Right lobe of liver (tissue), 6 donors: ENCODE results near the gene TSC22D1. TPM values are rescaled to one million over a fixed set of nuclear protein-coding genes. Genes with fewer than 3 reads are reported as not detected.

Experiments
- ATAC-seq, 4 donors: fragments of 200-7000 bp; cut with Tn5 transposase; one replicate each; pipeline ENCODE4 v1.9.1; 2020; ENCODE audit warnings: mild to moderate bottlenecking in 4 of 4, moderate library complexity in 4 of 4
- DNase-seq, 3 donors: peaks; one replicate each; pipeline ENCODE4 v3.0.0-alpha.2; 2020
- H3K27ac ChIP-seq, 3 donors: fragments of 200-600 bp; one replicate each; pipeline ENCODE4 v1.8.0; 2022
- H3K27me3 ChIP-seq, 2 donors: fragments of 200-600 bp; one replicate each; pipeline ENCODE4 v1.8.0; 2022
- H3K36me3 ChIP-seq, 4 donors: fragments of 200-600 bp; sonication (generic) in 1 of 4; one replicate each; pipeline versions ENCODE4 v1.5.1 to v1.8.0; 2017 to 2022; ENCODE audit warnings: control low read depth in 1 of 4
- H3K4me1 ChIP-seq, 4 donors: fragments of 200-600 bp; sonication (generic) in 1 of 4; one replicate each; pipeline versions ENCODE4 v1.5.1 to v1.8.0; 2017 to 2022; ENCODE audit warnings: control low read depth in 1 of 4
- H3K4me3 ChIP-seq, 3 donors: fragments of 200-600 bp; one replicate each; pipeline ENCODE4 v1.8.0; 2022
- H3K9me3 ChIP-seq, 4 donors: fragments of 200-600 bp; sonication (generic) in 1 of 4; one replicate each; pipeline versions ENCODE4 v1.5.1 to v1.8.0; 2017 to 2022; ENCODE audit warnings: control low read depth in 1 of 4
- POLR2A ChIP-seq: fragments of 450-650 bp; IDR thresholded peaks from one replicate; pipeline ENCODE4 v1.6.1; 2017; ENCODE audit warnings: antibody characterized with exemption, mild to moderate bottlenecking
- WGBS: methylation state at CpG from one replicate; pipeline ENCODE4 v1.1.6; 2018; ENCODE audit warnings: low coverage, low lambda C conversion rate; ENCODE audit not compliant: insufficient coverage; ENCODE audit errors: missing lambda C conversion rate; 5-methylcytosine and 5-hydroxymethylcytosine counted together
- intact Hi-C, 2 donors: fragments of 100-400 bp; cut with DNase I; formaldehyde crosslinking; loops; one replicate each; pipeline versions ENCODE4 v1.11.2 to v1.14.1; 2022
- total RNA-seq, 6 experiments: library from RNA; depleted of rRNA in 2 of 6; stranded (reverse); fragments of >200 nt in 2 of 6; fragmentation: NEBNext Ultra II Directional in 3 of 6; extraction: Animal tissue kit (Norgen Biotek cat#: 25700) in 3 of 6; gene quantifications; one replicate each; pipeline versions ENCODE4 v1.1.0 to v1.2.4, GENCODE V29; 2016 to 2023
- TF ChIP-seq, protein P1 (sequence below), 4 donors: fragments of 200-600 bp in 3 of 4; fragments of 450-650 bp in 1 of 4; IDR thresholded peaks; one replicate each; pipeline versions ENCODE4 v1.5.1 to v1.8.0; 2016 to 2022; ENCODE audit warnings: antibody characterized with exemption in 4 of 4, mild to moderate bottlenecking in 2 of 4
- donor health status: DM: no; HTN: yes; CAD: no.
- donor health status: DM: no; HTN: no; CAD: no.
- donor health status: DM: no; HTN: no; CAD: no.
- donor health status: DM: no; HTN: yes; CAD: no.
- donor health status: DM: no; HTN: yes; CAD: no.

Gene TSC22D1
- total RNA-seq, 6 experiments from 2014 or later, result 21.2 to 44.4 (median 27.9) TPM

- H3K27me3 ChIP-seq, result no peaks in the 10 kb centered on the region
- intact Hi-C loops, result no loop called here
- no peak overlapping the region for H3K27ac ChIP-seq
- H3K4me3 ChIP-seq, result no peak overlapping the region
- no peak for TF ChIP-seq POLR2A
- TF ChIP-seq, protein P1, sequence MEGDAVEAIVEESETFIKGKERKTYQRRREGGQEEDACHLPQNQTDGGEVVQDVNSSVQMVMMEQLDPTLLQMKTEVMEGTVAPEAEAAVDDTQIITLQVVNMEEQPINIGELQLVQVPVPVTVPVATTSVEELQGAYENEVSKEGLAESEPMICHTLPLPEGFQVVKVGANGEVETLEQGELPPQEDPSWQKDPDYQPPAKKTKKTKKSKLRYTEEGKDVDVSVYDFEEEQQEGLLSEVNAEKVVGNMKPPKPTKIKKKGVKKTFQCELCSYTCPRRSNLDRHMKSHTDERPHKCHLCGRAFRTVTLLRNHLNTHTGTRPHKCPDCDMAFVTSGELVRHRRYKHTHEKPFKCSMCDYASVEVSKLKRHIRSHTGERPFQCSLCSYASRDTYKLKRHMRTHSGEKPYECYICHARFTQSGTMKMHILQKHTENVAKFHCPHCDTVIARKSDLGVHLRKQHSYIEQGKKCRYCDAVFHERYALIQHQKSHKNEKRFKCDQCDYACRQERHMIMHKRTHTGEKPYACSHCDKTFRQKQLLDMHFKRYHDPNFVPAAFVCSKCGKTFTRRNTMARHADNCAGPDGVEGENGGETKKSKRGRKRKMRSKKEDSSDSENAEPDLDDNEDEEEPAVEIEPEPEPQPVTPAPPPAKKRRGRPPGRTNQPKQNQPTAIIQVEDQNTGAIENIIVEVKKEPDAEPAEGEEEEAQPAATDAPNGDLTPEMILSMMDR (IDR thresholded peaks at IDR 0.05), result no peak
- WGBS, result 83% methylated on average over 3 of the region's 4 CpGs
- H3K4me1 ChIP-seq, result peaks cover 0 to 35% (median 12%) of the 10 kb centered on the region in 4 donors
- H3K9me3 ChIP-seq, result no peaks in the 10 kb centered on the region
- no peaks in the 10 kb centered on the region for H3K36me3 ChIP-seq
- no peak for DNase-seq
- no peak for ATAC-seq
These were observed 187.0 kb downstream of the TSC22D1 start for GRCh38 chr13:44389060-44389666.

DNA sequence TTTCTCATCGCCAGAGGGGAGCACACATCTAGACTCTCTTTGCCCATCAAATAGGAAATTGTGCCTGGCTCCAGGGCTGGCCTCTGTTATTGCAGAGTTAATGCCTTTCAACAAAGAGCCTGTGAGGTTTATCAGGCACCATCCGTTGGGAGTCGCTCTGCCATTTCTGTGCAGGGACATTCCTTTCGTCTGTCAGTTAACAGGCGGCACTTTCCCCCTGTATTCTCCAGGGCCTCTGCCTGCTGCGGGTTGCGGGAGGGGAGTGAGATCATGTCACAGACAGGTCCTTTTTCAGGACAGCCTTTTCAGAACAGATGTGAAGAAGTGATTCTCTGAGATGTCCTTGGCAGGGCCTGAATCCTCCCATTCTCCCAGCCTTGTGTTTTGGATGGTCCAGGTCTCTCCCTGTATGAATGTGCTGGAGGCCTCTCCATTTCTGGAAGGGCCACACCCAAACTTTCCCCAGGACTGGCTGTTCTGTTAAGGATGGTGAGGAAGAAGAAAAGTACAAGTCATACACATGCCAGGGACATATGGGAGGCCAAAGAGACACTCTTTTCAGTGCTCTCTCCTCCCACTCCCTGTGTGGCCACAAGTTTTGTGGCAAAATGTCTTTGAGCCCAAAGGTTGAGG is 187.6 kb downstream of the TSC22D1 start:
- Histone ChIP-seq H3K27me3 (no peaks in the 10 kb centered on the region), H3K4me3 (no peak overlapping the region), H3K4me1 (peaks cover 0 to 35% (median 11%) of the 10 kb centered on the region in 4 donors), H3K27ac (no peak overlapping the region), H3K36me3 (no peaks in the 10 kb centered on the region), H3K9me3 (no peaks in the 10 kb centered on the region)
- DNase-seq, result no peak
- TF ChIP-seq POLR2A, result no peak
- TF ChIP-seq, protein P1 (IDR thresholded peaks at IDR 0.05), result no peak
- no peak for ATAC-seq
- WGBS, result 80% methylated on average over 7 of the region's 7 CpGs
- intact Hi-C loops, result no loop called here

DNA sequence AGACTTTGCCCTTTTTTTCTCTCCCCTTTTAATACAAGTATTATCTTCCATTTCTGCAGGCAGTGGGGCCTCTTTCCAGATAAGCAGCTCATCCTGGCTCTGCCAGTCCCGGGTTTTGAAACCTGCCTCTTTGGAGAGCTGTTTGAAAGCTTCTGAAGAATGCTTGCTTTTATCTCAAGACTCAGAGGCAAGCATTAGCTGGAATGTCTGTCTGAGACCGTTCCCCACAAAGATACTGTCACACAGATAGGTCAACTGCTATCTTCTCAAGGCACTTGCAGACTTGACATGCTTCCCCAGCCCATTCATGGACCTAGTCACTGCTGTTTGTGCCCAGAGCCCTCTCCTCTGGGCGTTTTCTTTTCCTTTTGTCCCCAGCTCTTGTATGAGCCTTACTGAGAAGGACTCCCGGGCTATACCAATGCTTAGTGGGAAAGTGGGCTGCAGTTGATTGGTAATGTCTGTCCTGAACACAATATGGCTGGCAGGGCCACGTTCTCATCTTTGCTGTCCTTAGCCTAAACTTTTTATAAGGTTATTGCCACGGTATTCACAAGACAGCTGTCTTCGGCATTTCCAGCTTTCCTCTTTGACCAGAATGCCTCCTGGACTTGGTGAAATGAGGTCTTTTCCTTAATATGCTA is 189.1 kb downstream of the TSC22D1 start:
- H3K4me1 ChIP-seq, result peaks cover 0 to 29% (median 8%) of the 10 kb centered on the region in 4 donors
- no peak for TF ChIP-seq POLR2A
- TF ChIP-seq, protein P1 (IDR thresholded peaks at IDR 0.05), result no peak
- intact Hi-C loops, result no loop called here

DNA sequence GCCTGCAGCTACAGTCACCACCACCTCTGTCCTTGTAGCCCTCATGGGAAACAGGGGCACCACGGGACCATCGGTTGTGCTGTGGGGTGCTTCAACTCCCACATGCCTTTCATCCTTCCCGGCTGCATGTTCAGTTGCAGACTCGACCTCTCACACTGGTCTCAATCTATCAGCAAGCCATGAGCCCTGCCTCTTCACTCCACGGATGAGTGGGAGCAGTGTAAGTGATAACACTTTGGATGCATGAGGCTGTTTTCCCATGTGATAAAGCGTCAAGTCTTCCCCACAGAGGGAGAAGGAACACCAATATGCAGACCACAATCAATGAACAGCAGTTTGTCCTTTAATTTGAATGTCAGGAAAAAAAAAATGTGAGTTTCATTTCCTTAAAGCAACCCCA is 190.3 kb downstream of the TSC22D1 start:
- no peaks in the 10 kb centered on the region for H3K36me3 ChIP-seq
- no peaks in the 10 kb centered on the region for H3K9me3 ChIP-seq
- intact Hi-C loops, result no loop called here
- H3K4me1 ChIP-seq, result peaks cover 0 to 29% (median 8%) of the 10 kb centered on the region in 4 donors
- no peak overlapping the region for H3K4me3 ChIP-seq
- no peak for DNase-seq
- peak in 1 of 4 donors; percentile 30 for ATAC-seq
- H3K27ac ChIP-seq, result peak overlapping the region in 2 of 3 donors; percentile 9 to 82
- no peaks in the 10 kb centered on the region for H3K27me3 ChIP-seq
- no peak for TF ChIP-seq POLR2A
- TF ChIP-seq, protein P1 (IDR thresholded peaks at IDR 0.05), result no peak
- WGBS, result 39% methylated on average over 4 of the region's 6 CpGs

More for the DNA sequence above, 189.1 kb downstream of the TSC22D1 start:
- Histone ChIP-seq H3K27me3 (no peaks in the 10 kb centered on the region), H3K9me3 (no peaks in the 10 kb centered on the region), H3K4me3 (no peak overlapping the region), H3K36me3 (no peaks in the 10 kb centered on the region), H3K27ac (no peak overlapping the region)
- ATAC-seq (no peak), DNase-seq (no peak)
- WGBS, result 69% methylated on average over 7 of the region's 7 CpGs
